ENCODE measurements around the gene IKZF1.

GRCh38 chr7:50449501-50449880, 145.0 kb downstream of the IKZF1 start:
- TF ChIP-seq, protein P1, sequence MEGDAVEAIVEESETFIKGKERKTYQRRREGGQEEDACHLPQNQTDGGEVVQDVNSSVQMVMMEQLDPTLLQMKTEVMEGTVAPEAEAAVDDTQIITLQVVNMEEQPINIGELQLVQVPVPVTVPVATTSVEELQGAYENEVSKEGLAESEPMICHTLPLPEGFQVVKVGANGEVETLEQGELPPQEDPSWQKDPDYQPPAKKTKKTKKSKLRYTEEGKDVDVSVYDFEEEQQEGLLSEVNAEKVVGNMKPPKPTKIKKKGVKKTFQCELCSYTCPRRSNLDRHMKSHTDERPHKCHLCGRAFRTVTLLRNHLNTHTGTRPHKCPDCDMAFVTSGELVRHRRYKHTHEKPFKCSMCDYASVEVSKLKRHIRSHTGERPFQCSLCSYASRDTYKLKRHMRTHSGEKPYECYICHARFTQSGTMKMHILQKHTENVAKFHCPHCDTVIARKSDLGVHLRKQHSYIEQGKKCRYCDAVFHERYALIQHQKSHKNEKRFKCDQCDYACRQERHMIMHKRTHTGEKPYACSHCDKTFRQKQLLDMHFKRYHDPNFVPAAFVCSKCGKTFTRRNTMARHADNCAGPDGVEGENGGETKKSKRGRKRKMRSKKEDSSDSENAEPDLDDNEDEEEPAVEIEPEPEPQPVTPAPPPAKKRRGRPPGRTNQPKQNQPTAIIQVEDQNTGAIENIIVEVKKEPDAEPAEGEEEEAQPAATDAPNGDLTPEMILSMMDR (IDR thresholded peaks at IDR 0.05; ENCODE audit: insufficient read depth, low read length) = no peak
- no peak for TF ChIP-seq POLR2AphosphoS5 (IDR thresholded peaks at IDR 0.05; ENCODE audit: low read depth)
- no peak for TF ChIP-seq GABPA (IDR thresholded peaks at IDR 0.05; ENCODE audit: low read depth)
- TF ChIP-seq SPI1 (IDR thresholded peaks at IDR 0.05; ENCODE audit: borderline replicate concordance, low read depth) = no peak
